ENCODE results near the gene CD55. TPM values are rescaled to one million over a fixed set of nuclear protein-coding genes. Genes with fewer than 3 reads are reported as not detected.

CD55 gene
- total and polyA plus RNA-seq, 2 of the 13 experiments (the other 11 are each of a cell fraction or from before 2014, with no cell fraction given): 6.0 to 56.0 TPM

- no peak for TF ChIP-seq ZFP41 (CRISPR knock-in tag; IDR thresholded peaks at IDR 0.05; ENCODE audit: borderline replicate concordance)
- TF ChIP-seq ZFP82 (CRISPR knock-in tag; IDR thresholded peaks at IDR 0.05; ENCODE audit: borderline replicate concordance): no peak
- TF ChIP-seq SNAPC2 (CRISPR knock-in tag; IDR thresholded peaks at IDR 0.05): 0 out of 2 replicates have a peak, but pooled peaks have one; percentile 39
- TF ChIP-seq ZNF850 (CRISPR knock-in tag; conservative IDR thresholded peaks at IDR 0.05): no peak
- no peak for TF ChIP-seq HIVEP1 (CRISPR knock-in tag; IDR thresholded peaks at IDR 0.05)
- peak; percentile 67; the same call in 1 of the 2 replicates for TF ChIP-seq ZNF772 (CRISPR knock-in tag; IDR thresholded peaks at IDR 0.05)
- peak; percentile 91 for TF ChIP-seq MEIS1 (CRISPR knock-in tag; IDR thresholded peaks at IDR 0.05; ENCODE audit: borderline replicate concordance)
- TF ChIP-seq SRF (IDR thresholded peaks at IDR 0.05; ENCODE audit: low read depth, low read length): no peak
- TF ChIP-seq, protein P1, sequence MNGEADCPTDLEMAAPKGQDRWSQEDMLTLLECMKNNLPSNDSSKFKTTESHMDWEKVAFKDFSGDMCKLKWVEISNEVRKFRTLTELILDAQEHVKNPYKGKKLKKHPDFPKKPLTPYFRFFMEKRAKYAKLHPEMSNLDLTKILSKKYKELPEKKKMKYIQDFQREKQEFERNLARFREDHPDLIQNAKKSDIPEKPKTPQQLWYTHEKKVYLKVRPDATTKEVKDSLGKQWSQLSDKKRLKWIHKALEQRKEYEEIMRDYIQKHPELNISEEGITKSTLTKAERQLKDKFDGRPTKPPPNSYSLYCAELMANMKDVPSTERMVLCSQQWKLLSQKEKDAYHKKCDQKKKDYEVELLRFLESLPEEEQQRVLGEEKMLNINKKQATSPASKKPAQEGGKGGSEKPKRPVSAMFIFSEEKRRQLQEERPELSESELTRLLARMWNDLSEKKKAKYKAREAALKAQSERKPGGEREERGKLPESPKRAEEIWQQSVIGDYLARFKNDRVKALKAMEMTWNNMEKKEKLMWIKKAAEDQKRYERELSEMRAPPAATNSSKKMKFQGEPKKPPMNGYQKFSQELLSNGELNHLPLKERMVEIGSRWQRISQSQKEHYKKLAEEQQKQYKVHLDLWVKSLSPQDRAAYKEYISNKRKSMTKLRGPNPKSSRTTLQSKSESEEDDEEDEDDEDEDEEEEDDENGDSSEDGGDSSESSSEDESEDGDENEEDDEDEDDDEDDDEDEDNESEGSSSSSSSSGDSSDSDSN (CRISPR knock-in tag; IDR thresholded peaks at IDR 0.05): peak; percentile 84; the same call in 1 of the 2 replicates
- TF ChIP-seq ONECUT2 (CRISPR knock-in tag; IDR thresholded peaks at IDR 0.05): no peak
- no peak for TF ChIP-seq PPARG (CRISPR knock-in tag; conservative IDR thresholded peaks at IDR 0.05)
- TF ChIP-seq CEBPB (IDR thresholded peaks at IDR 0.05; ENCODE audit: borderline replicate concordance, low read depth, low read length): peak; percentile 33; the same call in 1 of the 2 replicates
- TF ChIP-seq, protein P2, sequence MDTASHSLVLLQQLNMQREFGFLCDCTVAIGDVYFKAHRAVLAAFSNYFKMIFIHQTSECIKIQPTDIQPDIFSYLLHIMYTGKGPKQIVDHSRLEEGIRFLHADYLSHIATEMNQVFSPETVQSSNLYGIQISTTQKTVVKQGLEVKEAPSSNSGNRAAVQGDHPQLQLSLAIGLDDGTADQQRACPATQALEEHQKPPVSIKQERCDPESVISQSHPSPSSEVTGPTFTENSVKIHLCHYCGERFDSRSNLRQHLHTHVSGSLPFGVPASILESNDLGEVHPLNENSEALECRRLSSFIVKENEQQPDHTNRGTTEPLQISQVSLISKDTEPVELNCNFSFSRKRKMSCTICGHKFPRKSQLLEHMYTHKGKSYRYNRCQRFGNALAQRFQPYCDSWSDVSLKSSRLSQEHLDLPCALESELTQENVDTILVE (CRISPR knock-in tag; IDR thresholded peaks at IDR 0.05): 0 out of 2 replicates have a peak, but pooled peaks have one; percentile 18
- TF ChIP-seq, protein P3, sequence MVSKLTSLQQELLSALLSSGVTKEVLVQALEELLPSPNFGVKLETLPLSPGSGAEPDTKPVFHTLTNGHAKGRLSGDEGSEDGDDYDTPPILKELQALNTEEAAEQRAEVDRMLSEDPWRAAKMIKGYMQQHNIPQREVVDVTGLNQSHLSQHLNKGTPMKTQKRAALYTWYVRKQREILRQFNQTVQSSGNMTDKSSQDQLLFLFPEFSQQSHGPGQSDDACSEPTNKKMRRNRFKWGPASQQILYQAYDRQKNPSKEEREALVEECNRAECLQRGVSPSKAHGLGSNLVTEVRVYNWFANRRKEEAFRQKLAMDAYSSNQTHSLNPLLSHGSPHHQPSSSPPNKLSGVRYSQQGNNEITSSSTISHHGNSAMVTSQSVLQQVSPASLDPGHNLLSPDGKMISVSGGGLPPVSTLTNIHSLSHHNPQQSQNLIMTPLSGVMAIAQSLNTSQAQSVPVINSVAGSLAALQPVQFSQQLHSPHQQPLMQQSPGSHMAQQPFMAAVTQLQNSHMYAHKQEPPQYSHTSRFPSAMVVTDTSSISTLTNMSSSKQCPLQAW (CRISPR knock-in tag; IDR thresholded peaks at IDR 0.05): peak; percentile 61; the same call in 1 of the 2 replicates
- no peak; the same call in 1 of the 2 replicates for TF ChIP-seq MED1 (CRISPR knock-in tag; IDR thresholded peaks at IDR 0.05)
- TF ChIP-seq SYNCRIP (IDR thresholded peaks at IDR 0.05; ENCODE audit: insufficient read depth, low read depth, low read length): no peak
- no peak for TF ChIP-seq ZNF484 (CRISPR knock-in tag; IDR thresholded peaks at IDR 0.05; ENCODE audit: borderline replicate concordance, low read depth)
- TF ChIP-seq, protein P4, sequence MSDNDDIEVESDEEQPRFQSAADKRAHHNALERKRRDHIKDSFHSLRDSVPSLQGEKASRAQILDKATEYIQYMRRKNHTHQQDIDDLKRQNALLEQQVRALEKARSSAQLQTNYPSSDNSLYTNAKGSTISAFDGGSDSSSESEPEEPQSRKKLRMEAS (IDR thresholded peaks at IDR 0.05): peak; percentile 81; the same call in 1 of the 2 replicates
- TF ChIP-seq ZNF83 (CRISPR knock-in tag; IDR thresholded peaks at IDR 0.05; ENCODE audit: borderline replicate concordance): no peak
- TF ChIP-seq ZNF451 (CRISPR knock-in tag; IDR thresholded peaks at IDR 0.05): 0 out of 2 replicates have a peak, but pooled peaks have one; percentile 75
Observed at GRCh38 chr1:207321079-207321789, at the start of gene CD55 (continued).
